ENCODE measurements around the gene ZBTB21. TPM values are rescaled to one million over a fixed set of nuclear protein-coding genes. Genes with fewer than 3 reads are reported as not detected.

The ZBTB21 gene
- total and polyA plus RNA-seq, 2 of the 4 experiments (the other 2 are of a cell fraction): 6.8 to 12.0 TPM

DNA sequence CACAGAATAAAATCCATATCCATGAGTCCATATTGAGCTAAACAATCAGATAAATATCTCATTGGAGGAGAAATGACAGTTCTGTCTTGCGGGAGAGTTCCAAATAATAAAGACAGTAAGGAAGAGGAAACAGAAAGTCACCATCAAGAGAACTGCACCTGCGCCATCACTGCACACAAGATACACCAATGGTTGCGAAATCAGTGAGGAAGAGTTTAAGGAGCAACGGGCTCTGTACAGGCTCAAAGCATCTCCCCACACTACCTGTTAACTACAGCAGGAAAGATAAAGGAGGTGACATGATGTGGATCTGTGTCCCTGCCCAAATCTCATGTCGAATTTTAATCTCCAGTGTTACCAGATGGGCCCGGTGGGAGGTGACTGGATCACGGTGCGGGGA, 64.2 kb downstream of the ZBTB21 start:
- Histone ChIP-seq H3K4ac (ENCODE audit: low read depth, low read length) (no peak overlapping the region), H3K36me3 (ENCODE audit: control insufficient read depth, insufficient read depth, low read length) (peaks cover 4% of the 10 kb centered on the region; the same call in 1 of the 2 replicates), H3K4me2 (ENCODE audit: low read depth, low read length) (no peak overlapping the region), H2AK5ac (ENCODE audit: low read depth, low read length) (no peak overlapping the region), H3K9me1 (ENCODE audit: insufficient read depth, low read length) (peaks cover 21% of the 10 kb centered on the region), H4K5ac (ENCODE audit: low read depth, low read length) (no peak overlapping the region), H3K56ac (ENCODE audit: extremely low read depth, insufficient read depth, low read length) (no peak overlapping the region), H3K23ac (ENCODE audit: low read depth, low read length) (no peak overlapping the region), H2BK20ac (ENCODE audit: low read depth, low read length) (no peak overlapping the region), H2BK5ac (ENCODE audit: low read depth, low read length, poor library complexity, severe bottlenecking) (no peak overlapping the region), H3K14ac (replicated peaks; ENCODE audit: low read depth, low read length) (no peak overlapping the region), H3K4me1 (ENCODE audit: control insufficient read depth, insufficient read depth, low read length) (peaks cover 12% of the 10 kb centered on the region), H4K91ac (ENCODE audit: insufficient read depth, low read depth, low read length) (no peak overlapping the region), H3K9ac (ENCODE audit: low read depth, low read length) (no peak overlapping the region), H2AFZ (replicated peaks; ENCODE audit: low read length, poor library complexity) (no peak overlapping the region), H4K8ac (ENCODE audit: low read depth in 2 of 2, low read length in 2 of 2) (no peak overlapping the region), H3K4me3 (ENCODE audit: insufficient read depth, low read depth, low read length) (no peak overlapping the region), H2AK9ac (replicated peaks; ENCODE audit: low read depth, low read length, poor library complexity) (no peak overlapping the region), H2BK15ac (ENCODE audit: low read depth, low read length) (no peak overlapping the region), H3K79me1 (ENCODE audit: low read depth in 1 of 2, low read length in 2 of 2) (peaks cover 62 to 72% of the 10 kb centered on the region in 2 experiments), H2BK120ac (ENCODE audit: low read depth, low read length) (no peak overlapping the region), H3K18ac (ENCODE audit: low read depth, low read length) (no peak overlapping the region), H3K27me3 (ENCODE audit: control insufficient read depth, insufficient read depth, low read length) (no peaks in the 10 kb centered on the region), H3K9me3 (ENCODE audit: control insufficient read depth, insufficient read depth, low read length) (no peaks in the 10 kb centered on the region), H4K20me1 (ENCODE audit: insufficient read depth, low read length) (peaks cover 45% of the 10 kb centered on the region), H3K27ac (ENCODE audit: insufficient read depth, low read length) (no peak overlapping the region)
- BruUV-seq (replicated peaks): no TSS peak
- TF ChIP-seq CEBPB (IDR thresholded peaks at IDR 0.05; ENCODE audit: low read depth, low read length) (peak; percentile 84), NFE2L2 (IDR thresholded peaks at IDR 0.05; ENCODE audit: low read depth, low read length) (no peak)
- TF ChIP-seq, protein P1, sequence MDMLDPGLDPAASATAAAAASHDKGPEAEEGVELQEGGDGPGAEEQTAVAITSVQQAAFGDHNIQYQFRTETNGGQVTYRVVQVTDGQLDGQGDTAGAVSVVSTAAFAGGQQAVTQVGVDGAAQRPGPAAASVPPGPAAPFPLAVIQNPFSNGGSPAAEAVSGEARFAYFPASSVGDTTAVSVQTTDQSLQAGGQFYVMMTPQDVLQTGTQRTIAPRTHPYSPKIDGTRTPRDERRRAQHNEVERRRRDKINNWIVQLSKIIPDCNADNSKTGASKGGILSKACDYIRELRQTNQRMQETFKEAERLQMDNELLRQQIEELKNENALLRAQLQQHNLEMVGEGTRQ (IDR thresholded peaks at IDR 0.05; ENCODE audit: low read depth, low read length): no peak
- ChIA-PET POLR2A (ENCODE audit: unreplicated experiment) (no interaction called here), CTCF (no interaction called here)
- in situ Hi-C loops (cut with MboI; ENCODE audit: low sequenced_read_pairs) (loop anchor here (5.0 kb wide), 1 partner anchor 171 kb away; no protein-coding TSS in a partner anchor), intact Hi-C loops (cut with micrococcal nuclease) (no loop called here), dilution Hi-C loops (cut with HindIII; ENCODE audit: low sequenced_read_pairs, unreplicated experiment) (no loop called here)
- no peak for DNase-seq
- no peak for ATAC-seq (ENCODE audit: low read depth)
- WGBS, 2 experiments (ENCODE audit: extremely low coverage in 2 of 2, insufficient read length in 1 of 2): no CpG with 5 or more reads among the region's 8 CpGs
